K562 (cell line): ENCODE measurements around the gene GTPBP2. TPM values are rescaled to one million over a fixed set of nuclear protein-coding genes. Genes with fewer than 3 reads are reported as not detected.

Experiments
- ATF7 ChIP-seq: fragments of 450-650 bp; IDR thresholded peaks from 2 replicates; pipeline ENCODE4 v1.7.1; 2014; ENCODE audit warnings: mild to moderate bottlenecking, moderate library complexity
- CAMTA2 ChIP-seq: fragments of 250-450 bp; sonication (Bioruptor Pico); conservative IDR thresholded peaks from 2 replicates; pipeline ENCODE4 v1.5.1; 2022
- CC2D1A ChIP-seq: fragments of 450-650 bp; IDR thresholded peaks from 2 replicates; pipeline ENCODE4 v1.6.1; 2017; ENCODE audit warnings: mild to moderate bottlenecking
- CHD1 ChIP-seq: fragments of 200-600 bp; sonication (generic); IDR thresholded peaks from one replicate; pipeline ENCODE4 v1.6.1; 2012; ENCODE audit warnings: mild to moderate bottlenecking, moderate library complexity, low read length, inconsistent platforms
- E2F1 ChIP-seq: sonication (generic); formaldehyde crosslinking; IDR thresholded peaks from 2 replicates; pipeline ENCODE4 v1.8.1; 2023; ENCODE audit warnings: mild to moderate bottlenecking, missing genetic modification reagents, moderate library complexity
- E2F6 ChIP-seq, 2 experiments: IDR thresholded peaks; 2 replicates each; pipeline ENCODE4 v1.6.1; 2011; ENCODE audit warnings: borderline replicate concordance in 1 of 2, control low read depth in 1 of 2, low read depth in 1 of 2, low read length in 1 of 2, mild to moderate bottlenecking in 1 of 2, mixed read lengths in 1 of 2, moderate library complexity in 1 of 2; ENCODE audit not compliant: insufficient read depth in 1 of 2, insufficient read length in 1 of 2, poor library complexity in 1 of 2, severe bottlenecking in 1 of 2; ENCODE audit errors: extremely low read depth in 1 of 2
- EHMT2 ChIP-seq: fragments of 450-650 bp; IDR thresholded peaks from 2 replicates; pipeline ENCODE4 v1.6.1; 2018; ENCODE audit warnings: antibody characterized with exemption
- HDAC6 ChIP-seq: IDR thresholded peaks from 2 replicates; pipeline ENCODE4 v1.6.1; 2012; ENCODE audit warnings: low read depth, mild to moderate bottlenecking, control low read depth, inconsistent platforms, low read length, moderate library complexity
- KDM5B ChIP-seq: fragments of 200-600 bp; sonication (generic); IDR thresholded peaks from 2 replicates; pipeline ENCODE4 v1.6.1; 2012; ENCODE audit warnings: low read depth, mild to moderate bottlenecking, moderate library complexity, low read length, control low read depth, inconsistent platforms; ENCODE audit not compliant: insufficient replicate concordance
- KLF1 ChIP-seq: fragments of 450-650 bp; IDR thresholded peaks from 2 replicates; pipeline ENCODE4 v1.6.1; 2016; ENCODE audit warnings: missing genetic modification characterization, missing compliant biosample characterization
- NR2C2 ChIP-seq, 2 experiments: fragments of 200-800 bp in 1 of 2; sonication (Bioruptor generic) in 1 of 2; sonication (generic) in 1 of 2; formaldehyde crosslinking in 1 of 2; IDR thresholded peaks; 2 replicates each; pipeline versions ENCODE4 v1.6.1 to v1.8.0; 2016 to 2022; ENCODE audit warnings: mild to moderate bottlenecking in 1 of 2, missing compliant biosample characterization in 1 of 2, missing genetic modification characterization in 1 of 2, missing genetic modification reagents in 1 of 2
- NR2F6 ChIP-seq: fragments of 450-650 bp; formaldehyde crosslinking; IDR thresholded peaks from 2 replicates; pipeline ENCODE4 v1.4.0; 2020; ENCODE audit warnings: mild to moderate bottlenecking
- PHF8 ChIP-seq: fragments of 200-600 bp; sonication (generic); IDR thresholded peaks from 2 replicates; pipeline ENCODE4 v1.6.1; 2012; ENCODE audit warnings: mixed run types, mild to moderate bottlenecking, inconsistent platforms, low read length, moderate library complexity, borderline replicate concordance
- SMARCC2 ChIP-seq: fragments of 450-650 bp; IDR thresholded peaks from 2 replicates; pipeline ENCODE4 v1.6.1; 2017; ENCODE audit warnings: antibody characterized with exemption, moderate library complexity, mild to moderate bottlenecking, low read depth
- TBP ChIP-seq: optimal IDR thresholded peaks from 2 replicates; pipeline ENCODE3; 2011; ENCODE audit warnings: low read depth, low read length, improper control_type of control experiment
- TCF7 ChIP-seq: sonication (generic); IDR thresholded peaks from 2 replicates; pipeline ENCODE4 v1.6.1; 2016; ENCODE audit warnings: antibody characterized with exemption, borderline replicate concordance
- ZNF212 ChIP-seq: fragments of 450-650 bp; formaldehyde crosslinking; IDR thresholded peaks from 2 replicates; pipeline ENCODE4 v1.4.0; 2020; ENCODE audit warnings: mild to moderate bottlenecking
- ZNF407 ChIP-seq: fragments of 450-650 bp; IDR thresholded peaks from 2 replicates; pipeline ENCODE4 v1.6.1; 2016; ENCODE audit warnings: low read depth
- polyA plus RNA-seq, 8 experiments: library from polyadenylated mRNA; depleted of rRNA in 4 of 8; stranded (reverse) in 5 of 8; unstranded in 3 of 8; fragments of >200 nt; fragmentation: Nextera tagmentation in 2 of 8; fragmentation: Illumina TruSeq in 1 of 8; extraction: Ambion mirVana in 2 of 8; extraction: Trizol in 1 of 8; gene quantifications; 2 replicates each; pipeline versions ENCODE4 v1.2.1 to v1.2.3, GENCODE V29; 2011 to 2014; ENCODE audit warnings: inconsistent platforms in 1 of 8, missing spikeins in 1 of 8
- total RNA-seq, 7 experiments: library from RNA; depleted of rRNA in 6 of 7; stranded (reverse); fragments of >200 nt in 6 of 7; fragmentation: Illumina TruSeq in 2 of 7; extraction: Trizol in 2 of 7; gene quantifications; 2 replicates each; pipeline versions ENCODE4 v1.2.1 to v1.2.3, GENCODE V29; 2011 to 2021; ENCODE audit warnings: low replicate concordance in 1 of 7

The GTPBP2 gene
- total and polyA plus RNA-seq, 9 of the 15 experiments (the other 6 are each of a cell fraction or from before 2014, with no cell fraction given) = 48.4 to 196 (median 111) TPM

GRCh38 chr6:43575105-43575771, 53.8 kb downstream of the GTPBP2 start (continued):
- TF ChIP-seq ZNF407 (peak; percentile 42; the same call in 1 of the 2 replicates), KLF1 (tag) (no peak), NR2F6 (CRISPR knock-in tag) (no peak), EHMT2 (no peak), TCF7 (no peak), TBP (no peak), CHD1 (peak; percentile 47), NR2C2 (CRISPR knock-in tag; IDR thresholded peaks at IDR 0.05) (peak; percentile 29; the same call in 1 of the 2 replicates), NR2C2 (tag; IDR thresholded peaks at IDR 0.05) (no peak; the same call in 1 of the 2 replicates), HDAC6 (no peak), CAMTA2 (no peak), E2F1 (CRISPR knock-in tag) (no peak), E2F6 (IDR thresholded peaks at IDR 0.05; ENCODE audit: borderline replicate concordance in 1 of 2, extremely low read depth in 1 of 2, insufficient read depth in 1 of 2, insufficient read length in 1 of 2, low read depth in 1 of 2, low read length in 1 of 2, poor library complexity in 1 of 2, severe bottlenecking in 1 of 2) (peak in 1 of 2 experiments; percentile 31), KDM5B (peak; percentile 42), ZNF212 (CRISPR knock-in tag) (no peak), CC2D1A (peak; percentile 75; the same call in 1 of the 2 replicates), PHF8 (no peak), SMARCC2 (peak; percentile 44), ATF7 (no peak)
